NCI-H2029 treated with DMSO at 0.1 percent for 48 hours (cell line): Measurements from ENCODE around the gene EXOSC7.

Experiments used
- DNase-seq: peaks from one replicate; lab custom pipeline; 2025; lab: John Stamatoyannopoulos, UW

The EXOSC7 gene

DNA sequence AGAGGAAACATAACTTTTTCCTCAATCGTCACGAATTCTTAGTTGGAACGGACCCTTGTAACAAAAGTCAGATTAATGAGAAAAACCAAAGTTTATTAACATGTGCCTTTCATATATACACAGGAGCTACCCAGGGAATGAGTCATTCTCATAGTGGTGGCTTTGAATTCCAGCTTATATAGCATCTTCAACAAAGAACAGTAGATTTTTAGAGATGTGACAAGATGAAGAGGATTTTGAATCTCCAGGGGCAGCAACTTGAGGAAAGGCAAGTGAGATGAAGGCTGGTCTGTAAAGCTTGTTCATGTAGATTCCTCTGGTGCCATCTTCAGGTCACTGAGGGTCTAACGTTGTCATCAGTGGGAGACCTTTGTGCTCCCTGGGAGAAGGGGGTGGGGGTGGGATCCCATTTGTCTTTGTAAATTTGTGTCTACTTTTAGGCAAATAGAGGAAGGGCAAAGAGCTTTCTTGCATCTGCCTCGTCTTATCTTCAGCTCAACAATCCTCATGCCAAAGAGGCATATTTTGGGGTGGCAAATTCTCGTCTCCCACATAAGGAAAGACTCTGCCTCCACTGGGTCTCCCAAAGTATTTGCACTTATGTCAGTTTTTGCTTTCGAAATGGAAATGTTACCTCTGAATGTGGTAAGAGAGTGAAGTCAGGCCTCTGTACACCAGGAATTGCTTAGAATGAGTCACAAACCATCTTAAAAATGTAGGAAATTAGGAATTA, 79.5 kb downstream of the EXOSC7 start:
- no peak for DNase-seq

DNA sequence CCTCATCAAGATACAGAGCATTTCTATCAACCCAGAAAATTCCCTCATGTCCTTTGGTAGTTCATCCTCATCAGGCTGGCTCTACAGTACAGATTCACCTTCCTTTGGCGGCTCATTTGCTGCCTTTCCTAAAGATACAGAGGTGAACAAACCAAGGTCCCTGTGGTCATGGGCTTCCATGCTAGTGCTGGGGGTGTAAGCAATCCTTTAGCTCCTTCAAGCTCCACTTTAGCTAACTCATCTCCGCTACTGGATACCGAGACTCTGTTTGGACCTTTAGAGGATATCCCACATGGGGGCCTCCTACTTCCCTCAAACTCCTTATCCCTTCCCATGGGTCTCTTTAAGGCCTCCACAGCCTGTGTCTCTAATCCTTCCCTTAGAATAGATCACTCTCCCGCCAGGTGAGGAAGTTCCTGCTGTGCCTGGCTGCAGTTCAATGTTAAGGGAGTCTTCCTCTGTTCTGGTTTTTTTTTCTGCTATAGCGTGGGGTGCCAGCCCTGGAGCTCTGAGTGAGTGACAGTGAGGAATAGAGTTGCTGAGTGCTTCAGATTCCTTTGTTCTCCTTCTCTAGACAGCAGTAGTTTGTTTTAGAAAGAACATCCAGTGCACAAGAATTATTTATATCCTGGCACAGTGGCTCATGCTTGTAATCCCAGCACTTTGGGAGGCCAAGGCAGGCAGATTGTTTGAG, 80.7 kb downstream of the EXOSC7 start:
- DNase-seq: no peak

DNA sequence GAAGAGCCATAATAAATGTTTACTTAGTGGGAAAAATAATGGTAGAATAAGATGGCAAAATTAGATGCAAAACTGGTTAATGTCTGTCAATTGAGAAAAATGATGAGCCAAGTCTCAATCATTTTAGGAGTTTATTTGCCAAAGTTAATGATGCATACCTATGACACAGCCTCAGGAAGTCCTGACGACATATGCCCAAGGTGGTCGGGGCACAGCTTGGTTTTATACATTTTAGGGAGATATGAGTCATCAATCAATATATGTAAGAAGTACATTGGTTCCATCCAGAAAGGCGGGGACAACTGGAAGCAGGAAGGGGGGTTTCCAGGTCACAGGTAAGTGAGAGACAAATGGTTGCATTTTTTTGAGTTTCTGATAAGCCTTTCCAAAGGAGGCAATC, 81.5 kb downstream of the EXOSC7 start:
- no peak for DNase-seq

DNA sequence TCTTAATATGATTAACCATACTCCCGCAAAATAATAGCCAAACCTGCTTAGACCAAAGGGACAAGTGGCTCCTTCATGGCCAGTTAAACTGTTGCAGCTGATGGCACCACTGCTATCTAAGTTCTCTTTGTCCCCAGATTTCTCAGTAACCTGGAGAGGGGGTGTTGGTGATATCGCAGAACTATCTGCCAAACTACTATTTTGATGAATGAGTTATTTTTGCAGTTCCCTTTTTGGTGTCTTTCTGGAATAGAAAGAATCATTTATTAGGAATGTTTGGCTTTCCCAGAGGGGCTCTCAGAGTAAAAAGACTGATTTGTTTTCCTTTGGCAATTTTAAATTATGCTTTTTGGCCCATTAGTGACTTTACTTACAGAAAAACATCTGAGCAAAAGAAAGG, 83.1 kb downstream of the EXOSC7 start:
- no peak for DNase-seq

- DNase-seq: no peak
Measured at GRCh38 chr3:45060165-45060892, 84.3 kb downstream of the EXOSC7 start.
